Activated naive CD8-positive, alpha-beta T cell treated with anti-CD3 and anti-CD28 coated beads, Interleukin-2, amount 50 U/mL, for 16 hours (primary cell): ENCODE measurements around the gene MMP24OS.
"Not testable (repeated sequence)": the region's sequence is repeated elsewhere in the genome, so short reads cannot be mapped to it uniquely, and the experiment has no call there.

Source experiments
- DNase-seq: peaks from one replicate; pipeline ENCODE4 v3.0.0-alpha.2; 2020; ENCODE audit warnings: low read depth, low spot score

Gene MMP24OS

DNA sequence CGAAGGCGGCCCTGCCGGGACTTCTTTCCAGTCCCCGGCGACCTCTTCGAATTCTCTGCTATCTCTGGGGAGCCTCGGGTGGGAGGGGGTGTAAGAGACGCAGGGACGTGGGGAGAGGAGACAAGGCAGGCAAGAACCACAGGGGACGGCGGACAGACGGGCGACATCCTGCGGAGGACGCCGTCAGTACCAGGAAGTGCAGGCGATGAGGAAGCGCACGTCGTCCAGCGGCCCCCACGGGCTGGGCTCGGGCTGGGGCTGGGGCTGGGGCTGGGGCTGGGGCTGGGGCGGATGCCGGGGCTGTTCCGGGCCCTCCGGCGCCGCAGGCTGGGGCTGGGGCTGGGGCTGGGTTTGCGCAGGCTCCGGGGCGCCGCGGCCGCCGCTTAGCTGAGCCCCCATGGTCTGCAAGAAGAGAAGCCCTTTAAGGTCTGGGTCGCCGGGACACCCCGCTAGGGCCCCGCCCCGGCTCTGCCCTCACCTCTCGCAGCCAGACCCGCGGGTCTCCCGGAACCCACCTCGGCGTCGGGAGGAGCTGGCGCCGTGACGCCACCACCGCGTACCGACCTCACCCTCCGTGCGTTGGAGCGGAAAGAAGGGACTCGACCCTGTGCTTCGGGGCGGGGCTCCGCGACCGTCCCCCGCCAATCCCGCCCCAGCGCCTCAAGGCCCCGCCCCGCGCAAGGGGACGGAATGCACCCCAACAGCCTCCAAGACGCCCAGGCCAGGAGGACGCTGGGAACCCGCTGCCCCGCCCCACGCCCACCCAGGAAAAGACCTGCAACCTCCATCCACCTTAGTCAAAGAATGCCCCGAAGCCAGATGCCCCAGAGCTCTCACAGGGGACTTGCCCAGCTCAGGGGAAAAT lies at the start of gene MMP24OS:
Gene MMP24OS, minus strand, starts transcription at position 592 of the 865 bp plus-strand sequence. Its CDS starts 193 bp downstream, at position 399.
- peak; percentile 76 for DNase-seq

DNA sequence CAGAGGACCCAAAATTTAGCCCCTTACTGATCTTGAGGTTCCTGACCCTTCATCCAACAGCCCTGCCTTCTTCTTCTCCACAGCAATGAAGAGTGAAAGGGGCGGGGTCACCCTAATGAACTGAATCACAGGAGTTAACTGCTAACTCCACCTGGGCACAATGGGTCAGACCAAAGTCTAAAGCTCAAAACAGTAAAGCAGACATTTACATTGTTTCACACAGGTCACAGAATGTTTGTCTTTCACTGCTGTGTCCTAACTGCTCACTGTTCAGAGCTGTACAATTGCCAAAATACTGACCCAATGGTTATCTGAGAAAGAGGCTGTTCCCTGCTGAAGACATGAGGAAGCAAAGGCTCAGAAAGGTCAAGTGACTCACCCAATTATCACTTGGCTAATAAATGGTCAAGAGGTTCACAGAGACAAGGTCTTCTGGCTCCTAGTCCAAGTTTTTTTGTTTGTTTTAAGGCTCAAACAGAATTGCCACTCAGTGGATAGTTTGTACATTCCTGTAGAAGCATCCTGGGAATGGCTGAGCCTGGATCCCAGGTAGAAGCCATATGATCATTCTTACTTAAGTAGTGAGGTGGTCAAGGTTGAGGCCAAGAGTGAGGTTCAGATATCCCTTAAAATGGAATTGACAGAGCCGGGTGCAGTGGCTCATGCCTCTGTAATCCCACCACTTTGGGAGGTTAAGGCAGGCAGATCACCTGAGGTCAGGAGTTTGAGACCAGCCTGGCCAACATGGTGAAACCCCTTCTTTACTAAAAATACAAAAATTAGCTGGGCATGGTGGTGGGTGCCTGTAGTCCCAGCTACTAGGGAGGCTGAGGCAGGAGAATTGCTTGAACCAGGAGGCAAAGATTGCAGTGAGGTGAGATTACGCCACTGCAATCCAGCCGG lies 49.4 kb upstream of the MMP24OS start:
- DNase-seq: no peak

DNA sequence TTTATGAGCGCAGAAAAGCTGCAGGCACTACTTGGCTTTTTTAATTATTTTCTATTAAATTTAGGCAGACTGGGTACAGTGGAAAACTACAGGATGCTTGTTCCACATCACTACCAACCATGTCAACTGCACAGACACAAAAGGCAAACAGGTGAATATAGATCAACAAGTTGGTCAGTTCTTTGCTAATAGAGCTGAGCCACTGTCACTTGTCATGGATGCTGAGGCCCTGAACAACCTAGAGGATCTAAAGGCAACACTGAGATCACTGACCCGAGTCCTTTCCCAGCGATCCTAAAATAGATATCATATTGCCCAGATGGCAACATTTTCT lies 48.8 kb upstream of the MMP24OS start:
- DNase-seq: no peak

DNA sequence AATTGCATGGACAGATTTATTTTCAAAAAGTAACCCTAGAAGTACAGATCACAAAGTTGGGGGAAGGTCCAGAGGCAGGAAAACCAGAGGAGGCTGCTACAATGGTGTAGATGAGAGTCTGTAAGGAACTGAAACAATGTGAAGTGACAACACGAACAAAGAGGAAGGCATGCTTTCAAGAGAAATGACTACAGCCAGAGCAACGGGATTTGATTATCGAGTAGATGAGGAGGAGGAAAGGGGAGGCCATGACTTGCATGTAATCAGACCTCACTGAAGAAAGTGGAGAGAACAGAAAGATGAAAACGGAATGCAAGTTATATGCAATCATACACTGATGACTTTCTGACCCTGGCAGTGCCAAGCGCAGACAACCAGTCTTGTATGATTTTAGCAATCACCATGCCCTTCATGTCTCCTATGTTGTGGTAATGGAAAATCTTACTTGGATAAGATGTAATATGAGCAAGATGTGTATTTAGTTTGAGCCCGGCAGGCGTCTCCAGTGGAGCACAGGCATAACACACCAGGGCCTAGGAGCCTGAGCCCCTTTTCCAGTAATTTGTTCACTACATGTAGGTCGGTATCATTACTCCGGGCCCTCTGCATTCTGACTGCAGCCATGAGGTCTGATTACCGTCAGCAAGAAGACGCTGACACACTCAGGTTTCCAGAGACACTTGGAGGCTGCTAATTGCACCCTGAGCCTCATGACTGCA lies 48.3 kb upstream of the MMP24OS start:
- DNase-seq: no peak

DNA sequence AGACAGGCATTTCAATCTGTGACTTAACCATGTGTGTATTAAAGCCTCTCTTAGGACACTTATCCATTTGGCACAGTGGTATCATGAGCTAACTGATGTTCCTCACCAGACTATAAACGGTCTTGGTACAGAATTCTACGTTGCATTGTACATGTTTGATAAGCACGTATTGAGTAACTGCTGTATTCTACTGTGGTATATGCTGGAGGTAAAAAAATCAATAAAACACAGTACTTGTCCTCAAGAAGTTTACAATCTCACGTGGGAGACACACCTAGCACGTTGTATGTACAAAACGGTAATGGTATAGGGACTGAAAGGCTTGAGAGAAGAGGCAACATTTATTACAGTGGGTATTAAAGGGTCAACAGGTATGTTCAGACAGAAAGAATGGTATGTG lies 47.5 kb upstream of the MMP24OS start:
- DNase-seq: no peak

DNA sequence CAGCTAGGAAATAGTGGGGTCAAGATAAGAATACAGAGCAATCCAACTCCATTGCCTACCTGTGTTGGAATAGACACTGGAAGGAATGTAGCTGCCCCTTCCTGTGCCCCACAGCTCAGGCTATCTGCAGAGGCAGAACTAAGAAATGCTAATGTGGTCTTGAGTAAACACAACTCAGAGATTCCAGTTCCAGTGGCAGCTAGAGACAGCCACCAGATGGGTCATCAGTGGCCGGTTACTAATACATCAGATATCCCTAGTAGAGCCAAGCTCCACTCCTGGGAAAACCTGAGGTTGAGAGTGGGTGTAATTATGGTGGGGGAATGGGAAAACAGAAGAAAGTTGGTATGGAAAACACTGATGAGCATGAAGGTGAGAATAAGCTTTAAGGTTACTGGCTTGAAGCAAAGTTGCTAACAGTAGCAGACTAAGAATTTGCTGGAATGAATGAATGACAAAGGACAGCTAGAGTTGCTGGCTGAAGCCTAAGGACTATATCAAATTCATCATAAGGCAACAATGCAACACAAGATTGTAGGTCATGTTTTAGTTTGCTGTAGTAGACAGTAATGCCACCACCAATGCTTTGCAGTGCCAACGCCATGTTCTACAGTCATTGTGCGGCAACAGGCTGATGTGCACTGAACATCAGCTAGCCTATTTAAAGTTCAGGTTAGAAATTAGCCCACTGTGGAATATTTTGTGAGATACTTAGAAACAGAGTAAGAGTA lies 42.6 kb upstream of the MMP24OS start:
- no peak for DNase-seq

DNA sequence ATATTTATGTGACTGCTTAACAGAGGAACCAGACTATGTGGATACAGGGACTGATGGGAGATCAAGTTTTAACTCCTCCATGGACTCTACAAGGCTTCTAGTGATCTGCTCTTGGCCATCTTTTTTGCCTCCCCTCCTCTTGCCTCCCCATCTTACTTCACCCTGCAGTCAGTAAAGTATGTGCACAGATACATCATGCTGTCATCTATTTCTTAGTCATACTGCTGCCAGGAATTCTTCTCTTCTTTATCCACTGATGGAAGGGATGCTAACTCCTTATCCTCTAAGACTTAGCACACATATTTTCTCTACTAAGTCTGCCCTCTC lies 41.9 kb upstream of the MMP24OS start:
- no peak for DNase-seq

DNA sequence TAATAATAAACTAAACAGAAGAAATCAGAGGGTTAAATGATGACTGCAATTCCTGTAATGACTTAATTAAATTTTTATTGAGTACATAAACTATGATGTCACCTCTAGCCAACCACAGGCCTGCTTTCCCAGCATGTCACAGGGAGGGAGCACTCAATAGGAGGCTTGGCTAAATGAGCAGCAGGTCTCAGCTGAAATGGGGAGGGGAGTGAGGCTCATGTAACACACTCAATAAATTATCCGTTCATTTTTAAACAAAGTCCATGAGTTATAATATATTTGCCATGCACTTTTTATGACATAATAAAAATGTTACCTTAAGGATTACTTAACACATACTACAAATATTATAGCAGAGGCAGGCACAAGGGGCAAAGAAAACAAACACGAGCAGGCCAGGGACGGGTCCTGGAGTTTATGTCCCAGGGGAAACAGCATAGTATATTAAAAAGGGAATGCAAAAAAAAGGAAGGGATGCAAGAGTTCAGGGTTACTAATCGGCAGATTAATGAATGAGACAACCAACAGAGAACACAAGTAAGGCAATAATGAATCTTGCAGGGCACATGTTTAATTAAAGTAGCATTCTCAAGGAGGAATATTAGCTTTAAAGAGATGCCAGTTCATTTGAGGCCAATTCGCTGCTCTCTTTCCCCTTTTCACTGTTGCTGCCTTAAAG lies 41.4 kb upstream of the MMP24OS start:
- no peak for DNase-seq

DNA sequence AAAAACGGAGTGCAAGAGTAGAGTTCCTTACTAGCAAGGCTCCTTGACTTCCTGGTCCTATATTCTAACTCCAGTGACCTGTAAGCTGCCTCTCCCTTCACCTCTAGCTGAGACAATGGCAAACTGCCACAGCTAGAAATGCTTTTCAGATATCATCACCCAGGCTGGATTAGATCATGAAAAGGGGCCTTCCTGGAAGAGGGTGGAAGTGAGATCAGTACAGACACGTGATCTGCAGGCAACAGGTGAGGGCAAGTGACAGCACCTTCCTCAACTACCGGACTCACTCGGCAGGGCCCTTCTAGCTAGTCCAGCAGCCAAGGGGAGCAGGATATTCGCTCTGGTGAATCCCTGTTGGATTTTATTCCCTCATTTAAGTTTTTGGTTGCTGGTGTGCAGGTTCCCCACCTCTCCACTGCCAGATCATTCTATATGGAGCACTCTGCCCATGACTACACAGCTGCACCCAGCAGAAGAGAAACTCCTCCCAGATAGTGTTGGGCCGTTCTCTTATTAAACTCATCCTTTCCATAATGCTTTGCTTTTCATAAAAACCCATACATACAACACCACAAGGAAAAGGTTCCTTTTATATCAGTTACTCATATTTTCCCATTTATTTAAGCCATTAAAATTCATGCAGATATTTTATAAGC lies 40.7 kb upstream of the MMP24OS start:
- DNase-seq: no peak

DNA sequence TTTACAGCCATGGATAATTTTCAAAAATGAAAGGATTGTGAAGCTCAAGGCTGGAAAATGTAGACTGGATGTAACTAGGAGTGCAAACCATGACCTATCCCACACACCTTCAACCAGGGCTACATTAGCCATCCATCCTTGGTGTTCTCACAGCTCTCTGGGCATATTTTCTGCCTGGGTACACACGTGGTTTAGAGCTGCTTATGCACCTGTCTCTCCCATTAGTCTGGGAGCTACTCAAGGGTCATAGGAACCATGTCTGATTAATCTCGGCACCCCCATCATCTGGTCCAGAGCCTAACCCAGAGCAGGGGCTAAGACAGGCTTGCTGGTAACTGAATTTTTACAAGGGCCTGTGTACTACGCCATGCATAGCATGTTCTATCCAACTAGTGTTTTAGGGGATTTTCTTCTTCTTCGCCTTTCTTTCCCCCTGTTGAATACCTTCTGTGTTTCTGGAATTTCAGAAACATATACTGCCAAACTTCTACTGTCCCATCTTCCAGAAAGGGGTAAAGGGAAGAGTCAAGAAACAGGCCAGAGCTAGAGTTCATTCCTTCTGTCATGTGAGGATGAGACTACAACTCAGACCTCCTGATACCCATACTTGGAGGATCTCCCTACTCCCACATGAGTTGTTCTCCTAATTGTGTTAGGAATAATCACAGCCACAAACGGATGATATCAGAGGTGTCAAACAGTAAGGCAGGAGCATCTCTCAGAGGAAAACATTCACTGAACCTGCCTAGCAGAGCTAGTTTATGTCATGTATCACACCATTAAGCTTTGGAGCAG lies 39.7 kb upstream of the MMP24OS start:
- no peak for DNase-seq

DNA sequence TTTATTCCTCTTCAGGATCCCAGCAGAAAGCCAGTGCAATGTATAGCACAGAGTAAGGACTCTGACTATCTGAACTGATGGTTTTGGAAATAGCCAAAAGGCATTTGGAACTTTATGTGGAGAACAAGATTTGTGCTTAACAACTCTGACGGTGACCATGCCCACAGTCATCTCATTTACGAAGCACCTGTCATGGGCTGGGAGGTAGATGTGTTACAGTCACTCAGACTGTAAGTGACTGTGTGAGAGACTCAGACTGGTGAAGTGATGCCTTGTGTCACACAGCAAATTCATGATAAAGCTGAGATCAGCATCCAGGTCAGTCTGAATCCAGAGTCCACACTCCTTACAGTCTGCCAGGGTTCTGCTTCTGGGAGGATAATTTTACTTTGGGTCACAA lies 38.2 kb upstream of the MMP24OS start:
- DNase-seq: no peak

DNA sequence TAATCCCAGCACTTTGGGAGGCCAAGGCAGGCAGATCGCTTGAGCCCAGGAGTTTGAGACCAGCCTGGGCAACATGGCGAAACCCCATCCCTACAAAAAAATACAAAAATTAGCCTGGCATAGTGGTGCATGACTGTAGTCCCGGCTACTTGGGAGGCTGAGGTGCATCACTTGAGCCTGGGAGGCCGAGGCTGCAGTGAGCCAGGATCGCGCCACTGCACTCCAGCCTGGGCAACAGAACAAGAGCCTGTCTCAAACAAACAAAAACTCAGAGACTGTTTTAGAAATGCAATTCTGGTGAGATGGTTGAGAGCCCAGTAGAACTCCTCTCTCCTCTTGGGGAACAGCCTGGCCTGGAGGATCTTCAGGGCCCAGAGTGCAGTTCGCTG lies 37.7 kb upstream of the MMP24OS start:
- DNase-seq: not testable (repeated sequence)

DNA sequence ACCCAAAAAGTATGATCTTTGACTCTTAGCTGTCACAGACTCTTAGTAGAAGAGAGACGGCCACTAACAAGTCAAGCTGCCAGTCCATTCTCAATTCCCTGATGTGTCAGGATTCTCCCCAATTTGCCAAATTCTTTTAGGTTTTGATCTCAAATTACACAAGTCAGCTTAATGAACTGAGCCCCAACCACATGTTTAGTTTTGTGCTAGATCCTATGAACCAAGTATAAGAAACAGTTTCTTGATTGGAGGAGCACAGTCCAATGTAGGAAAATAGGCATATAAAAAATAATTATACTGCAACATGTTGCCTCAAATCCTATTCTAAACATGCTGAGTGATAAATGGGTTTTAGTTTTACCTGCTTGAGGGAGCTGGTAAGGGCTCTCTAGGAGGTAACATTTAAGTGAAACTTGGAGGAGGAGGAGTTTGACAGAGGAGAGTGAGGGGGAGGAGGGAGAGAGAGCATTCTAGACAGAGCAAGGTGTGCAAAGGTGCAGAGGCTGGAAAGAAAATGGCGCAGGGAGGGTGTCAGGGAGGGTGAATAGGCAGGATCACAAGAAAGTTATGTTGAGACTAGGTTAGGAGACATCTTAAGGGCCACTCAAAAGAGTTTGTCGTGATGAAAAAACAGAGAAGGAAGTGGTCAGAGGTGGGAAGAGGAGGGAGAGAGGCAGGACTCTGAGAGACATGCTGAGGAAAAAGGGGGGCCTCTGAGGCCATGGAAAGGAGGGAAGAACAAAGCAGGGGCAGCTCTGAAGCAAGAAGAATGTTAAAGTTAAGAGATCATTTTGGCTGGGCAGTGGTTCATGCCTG lies 37.1 kb upstream of the MMP24OS start:
- DNase-seq: no peak

DNA sequence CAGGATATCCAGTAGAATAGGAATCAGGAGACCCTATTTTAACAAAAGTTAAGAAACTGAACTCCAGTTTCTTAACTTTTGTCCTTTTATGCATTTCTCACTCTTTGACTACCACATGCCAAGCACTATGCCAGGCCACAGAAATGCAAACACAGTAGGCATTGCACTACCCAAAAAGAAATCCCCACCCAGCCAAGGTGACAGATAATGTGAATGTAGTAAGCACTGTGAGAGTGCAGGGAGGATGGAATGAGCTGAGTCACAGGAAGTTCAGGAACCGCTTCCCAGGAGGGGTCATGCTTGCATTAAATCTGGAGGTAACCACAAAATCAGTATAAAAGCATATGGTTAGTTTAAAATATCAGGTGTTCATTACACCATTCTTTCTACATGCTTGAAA lies 34.4 kb upstream of the MMP24OS start:
- no peak for DNase-seq

DNA sequence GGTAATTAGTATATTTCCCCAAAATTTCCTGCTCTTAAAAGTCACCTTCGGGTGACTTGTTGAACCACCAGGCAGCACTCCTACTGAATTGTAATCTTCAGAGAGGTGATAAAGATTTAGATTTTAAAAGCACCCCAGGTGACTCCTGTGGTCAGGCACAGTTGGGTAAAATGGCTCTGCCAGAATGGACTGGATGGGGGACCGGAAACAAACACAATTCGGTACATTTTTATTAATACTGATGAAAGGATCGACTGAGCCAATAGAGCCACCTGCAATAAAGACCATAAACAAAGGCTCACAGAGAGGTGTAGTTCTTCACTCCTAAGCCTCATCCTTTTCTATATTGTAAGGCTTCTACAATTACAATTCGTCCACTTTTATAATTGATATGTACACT lies 33.9 kb upstream of the MMP24OS start:
- no peak for DNase-seq

DNA sequence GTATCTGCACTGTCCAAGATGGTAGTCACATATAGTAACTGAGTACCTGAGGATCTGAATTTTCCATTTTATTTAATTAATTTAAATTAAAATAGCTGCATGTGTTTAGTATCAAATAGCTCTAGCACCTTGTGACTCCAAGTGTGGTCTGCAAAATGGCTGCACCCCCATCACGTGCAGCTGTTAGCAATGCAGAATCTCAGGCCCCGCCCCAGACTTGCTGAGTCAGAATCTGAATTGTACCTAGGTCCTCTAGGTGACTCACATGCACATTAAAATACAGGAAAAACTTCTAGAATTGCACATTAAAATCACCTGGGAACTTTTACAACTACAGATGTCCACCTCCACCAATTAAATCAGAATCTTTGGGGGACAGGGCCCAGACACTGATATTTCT lies 33.5 kb upstream of the MMP24OS start:
- DNase-seq: no peak

DNA sequence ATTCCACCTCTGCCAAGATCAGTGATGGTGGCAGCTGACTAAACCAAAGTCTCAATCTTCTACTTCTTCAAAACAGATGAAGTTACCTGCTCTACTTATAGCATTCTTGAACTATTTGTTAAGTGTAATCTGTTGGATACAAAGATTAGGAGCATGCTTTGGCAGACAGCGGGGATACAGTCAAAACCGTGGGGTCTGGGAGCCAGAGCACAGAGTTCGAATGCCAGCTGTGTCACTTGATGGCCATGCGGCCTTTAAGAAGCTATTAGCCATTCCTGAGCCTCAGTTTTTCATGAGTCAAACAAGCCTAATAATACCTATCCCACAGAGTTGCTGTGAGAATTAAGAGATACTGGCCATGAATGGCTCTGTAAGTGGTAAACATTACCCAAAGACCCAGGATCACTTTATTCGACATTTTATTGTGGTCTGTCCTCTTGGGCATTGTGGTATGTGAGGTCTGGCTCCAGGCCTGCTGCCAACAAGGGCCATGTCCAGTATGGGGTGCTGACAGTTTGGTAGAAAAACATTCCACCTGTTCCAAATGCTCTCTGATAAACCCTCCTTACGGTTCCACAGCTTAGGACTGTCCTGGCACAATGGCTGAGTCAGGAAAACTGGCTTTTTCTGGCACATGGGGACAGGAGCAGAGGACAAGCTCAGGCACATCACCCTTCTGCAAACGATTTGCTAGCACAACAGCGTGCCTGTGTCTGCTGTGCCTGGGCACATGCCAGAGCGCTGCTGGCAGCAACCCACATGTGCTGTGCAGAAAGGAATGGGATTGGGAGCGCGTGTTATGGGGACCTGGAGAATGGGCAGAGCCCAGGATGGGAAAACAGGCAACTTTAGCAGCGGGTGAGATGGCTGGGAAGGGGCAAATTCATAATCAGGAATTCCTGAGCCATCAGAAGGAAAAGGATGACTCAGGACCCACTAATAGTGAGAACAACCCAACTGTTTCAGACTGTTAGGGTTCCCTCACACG lies 30.0 kb upstream of the MMP24OS start:
- no peak for DNase-seq
